Spleen (tissue), 7 donors: Measurements from ENCODE around the gene KATNIP.

ENCODE experiments used
- POLR2A ChIP-seq, 3 donors: fragments of 450-650 bp; IDR thresholded peaks; one replicate each; pipeline ENCODE4 v1.5.1; 2017; ENCODE audit warnings: antibody characterized with exemption in 3 of 3, mild to moderate bottlenecking in 1 of 3
- TF ChIP-seq, protein P1 (sequence below), 11 experiments: fragments of 200-600 bp in 7 of 11; fragments of 450-650 bp in 4 of 11; sonication (generic) in 4 of 11; IDR thresholded peaks in 8 of 11; conservative IDR thresholded peaks in 3 of 11; 1 replicate in 7 of 11; 2 replicates in 4 of 11; pipeline versions ENCODE4 v1.4.0 to v1.8.0; 2016 to 2021; ENCODE audit warnings: antibody characterized with exemption in 11 of 11, inconsistent platforms in 4 of 11, mild to moderate bottlenecking in 1 of 11
- donor health status: DM: no; HTN: no; CAD: no; lungs with moderate emphysema.
- donor health status: DM: no; HTN: no; CAD: no.
- donor health status: DM: no; HTN: no; CAD: no.

DNA sequence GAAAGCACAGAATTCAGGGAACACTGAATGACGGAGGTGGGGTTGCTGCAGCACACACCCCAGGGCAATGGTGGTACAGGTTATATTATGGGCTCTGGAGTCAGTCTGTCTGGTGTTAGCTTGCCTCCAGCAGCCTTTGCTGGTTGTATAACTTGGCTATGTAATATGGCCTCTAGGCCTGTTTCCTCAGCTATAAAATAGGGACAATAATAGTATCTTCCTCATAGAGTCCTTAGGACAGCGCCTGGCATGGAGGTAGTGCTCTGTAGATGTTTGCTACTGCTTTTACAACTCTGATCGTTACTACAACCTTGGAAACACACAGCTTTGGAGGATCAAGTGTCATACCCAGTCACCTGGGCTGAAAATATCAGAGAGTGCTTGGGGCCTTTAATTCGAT is 31.7 kb upstream of the KATNIP start:
- TF ChIP-seq POLR2A (IDR thresholded peaks at IDR 0.05) = no peak
- TF ChIP-seq, protein P1, sequence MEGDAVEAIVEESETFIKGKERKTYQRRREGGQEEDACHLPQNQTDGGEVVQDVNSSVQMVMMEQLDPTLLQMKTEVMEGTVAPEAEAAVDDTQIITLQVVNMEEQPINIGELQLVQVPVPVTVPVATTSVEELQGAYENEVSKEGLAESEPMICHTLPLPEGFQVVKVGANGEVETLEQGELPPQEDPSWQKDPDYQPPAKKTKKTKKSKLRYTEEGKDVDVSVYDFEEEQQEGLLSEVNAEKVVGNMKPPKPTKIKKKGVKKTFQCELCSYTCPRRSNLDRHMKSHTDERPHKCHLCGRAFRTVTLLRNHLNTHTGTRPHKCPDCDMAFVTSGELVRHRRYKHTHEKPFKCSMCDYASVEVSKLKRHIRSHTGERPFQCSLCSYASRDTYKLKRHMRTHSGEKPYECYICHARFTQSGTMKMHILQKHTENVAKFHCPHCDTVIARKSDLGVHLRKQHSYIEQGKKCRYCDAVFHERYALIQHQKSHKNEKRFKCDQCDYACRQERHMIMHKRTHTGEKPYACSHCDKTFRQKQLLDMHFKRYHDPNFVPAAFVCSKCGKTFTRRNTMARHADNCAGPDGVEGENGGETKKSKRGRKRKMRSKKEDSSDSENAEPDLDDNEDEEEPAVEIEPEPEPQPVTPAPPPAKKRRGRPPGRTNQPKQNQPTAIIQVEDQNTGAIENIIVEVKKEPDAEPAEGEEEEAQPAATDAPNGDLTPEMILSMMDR (IDR thresholded peaks at IDR 0.05 in 8 of 11, conservative IDR thresholded peaks at IDR 0.05 in 3 of 11) = no peak
